Endothelial cell of umbilical vein (primary cell): ENCODE results near the gene PNLIP.
A peak's percentile ranks its signal among the peaks of the same experiment; 100 is the strongest.

Source experiments
- EZH2 ChIP-seq: IDR thresholded peaks from 2 replicates; pipeline ENCODE4 v1.6.1; 2012; ENCODE audit warnings: borderline replicate concordance, low read depth, mild to moderate bottlenecking, moderate library complexity, low read length, inconsistent platforms; ENCODE audit not compliant: severe bottlenecking
- FOS ChIP-seq: IDR thresholded peaks from 2 replicates; pipeline ENCODE4 v1.6.1; 2011; ENCODE audit warnings: mild to moderate bottlenecking, low read length, moderate library complexity, borderline replicate concordance; ENCODE audit not compliant: insufficient read depth
- MYC ChIP-seq: IDR thresholded peaks from one replicate; pipeline ENCODE4 v1.6.1; 2011; ENCODE audit warnings: mild to moderate bottlenecking, low read depth, low read length
- POLR2A ChIP-seq: IDR thresholded peaks from 2 replicates; pipeline ENCODE4 v1.6.1; 2012; ENCODE audit warnings: low read depth, mild to moderate bottlenecking, control low read depth, low read length
- POLR2AphosphoS5 ChIP-seq: IDR thresholded peaks from 2 replicates; pipeline ENCODE4 v1.6.1; 2012; ENCODE audit warnings: low read depth, mild to moderate bottlenecking, control low read depth, low read length, moderate library complexity; ENCODE audit not compliant: insufficient read depth
- TF ChIP-seq, protein P1 (sequence below), 2 donors: IDR thresholded peaks; 1 replicate in 1 of 2; 2 replicates in 1 of 2; pipeline ENCODE4 v1.5.1; 2011; ENCODE audit warnings: low read length in 2 of 2, mild to moderate bottlenecking in 2 of 2, moderate library complexity in 2 of 2, control low read depth in 1 of 2, inconsistent platforms in 1 of 2, low read depth in 1 of 2; ENCODE audit not compliant: insufficient read depth in 1 of 2; ENCODE audit errors: extremely low read depth in 1 of 2
- TF ChIP-seq, protein P2 (sequence below): IDR thresholded peaks from 2 replicates; pipeline ENCODE4 v1.6.1; 2011; ENCODE audit not compliant: insufficient read depth, insufficient read length

DNA sequence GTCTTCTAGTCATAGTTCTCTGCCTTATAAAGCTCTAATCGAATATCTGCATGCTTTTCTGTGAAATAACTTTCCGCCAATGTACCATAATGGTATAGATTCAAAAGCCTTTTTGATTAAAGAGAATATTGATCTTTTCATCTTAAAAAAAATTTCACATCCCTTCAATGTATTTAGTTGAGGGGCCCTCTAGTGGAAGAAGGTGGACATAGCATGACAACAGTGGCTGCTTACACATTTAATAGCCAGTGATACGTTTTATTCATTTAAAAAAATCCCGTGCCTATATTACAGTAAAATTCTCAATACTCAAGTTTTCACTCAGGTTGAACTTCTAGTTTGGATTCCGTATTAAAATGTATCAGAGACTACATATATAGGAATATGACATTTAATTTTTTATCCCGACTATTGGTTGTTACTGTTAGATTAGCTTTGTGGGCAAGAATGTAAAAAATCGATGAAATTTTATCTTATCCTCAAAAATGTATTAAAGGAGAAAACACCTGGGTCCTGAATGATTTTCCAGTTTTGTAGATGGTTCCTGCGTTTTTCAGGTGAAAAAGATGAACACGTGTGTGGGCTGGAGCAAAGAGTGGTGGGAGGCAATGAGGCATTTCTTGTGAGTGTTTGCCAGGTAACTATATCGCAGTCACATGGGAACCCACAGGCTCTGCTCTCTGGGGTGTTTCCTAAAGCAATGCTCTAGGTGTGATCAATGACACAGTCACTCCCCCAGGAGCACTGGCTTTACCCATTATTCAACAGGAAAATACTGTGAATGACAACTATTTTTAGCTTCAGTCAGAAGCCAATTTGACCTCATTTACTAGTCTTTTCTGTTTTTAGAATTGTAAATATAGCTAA, 24.1 kb upstream of the PNLIP start:
- TF ChIP-seq, protein P1, sequence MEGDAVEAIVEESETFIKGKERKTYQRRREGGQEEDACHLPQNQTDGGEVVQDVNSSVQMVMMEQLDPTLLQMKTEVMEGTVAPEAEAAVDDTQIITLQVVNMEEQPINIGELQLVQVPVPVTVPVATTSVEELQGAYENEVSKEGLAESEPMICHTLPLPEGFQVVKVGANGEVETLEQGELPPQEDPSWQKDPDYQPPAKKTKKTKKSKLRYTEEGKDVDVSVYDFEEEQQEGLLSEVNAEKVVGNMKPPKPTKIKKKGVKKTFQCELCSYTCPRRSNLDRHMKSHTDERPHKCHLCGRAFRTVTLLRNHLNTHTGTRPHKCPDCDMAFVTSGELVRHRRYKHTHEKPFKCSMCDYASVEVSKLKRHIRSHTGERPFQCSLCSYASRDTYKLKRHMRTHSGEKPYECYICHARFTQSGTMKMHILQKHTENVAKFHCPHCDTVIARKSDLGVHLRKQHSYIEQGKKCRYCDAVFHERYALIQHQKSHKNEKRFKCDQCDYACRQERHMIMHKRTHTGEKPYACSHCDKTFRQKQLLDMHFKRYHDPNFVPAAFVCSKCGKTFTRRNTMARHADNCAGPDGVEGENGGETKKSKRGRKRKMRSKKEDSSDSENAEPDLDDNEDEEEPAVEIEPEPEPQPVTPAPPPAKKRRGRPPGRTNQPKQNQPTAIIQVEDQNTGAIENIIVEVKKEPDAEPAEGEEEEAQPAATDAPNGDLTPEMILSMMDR (IDR thresholded peaks at IDR 0.05; ENCODE audit: extremely low read depth in 1 of 2, insufficient read depth in 1 of 2, low read depth in 1 of 2, low read length in 2 of 2) = peak; percentile 35 to 56
- TF ChIP-seq POLR2AphosphoS5 (no peak), POLR2A (no peak), EZH2 (no peak), MYC (no peak), FOS (no peak)
- TF ChIP-seq, protein P2, sequence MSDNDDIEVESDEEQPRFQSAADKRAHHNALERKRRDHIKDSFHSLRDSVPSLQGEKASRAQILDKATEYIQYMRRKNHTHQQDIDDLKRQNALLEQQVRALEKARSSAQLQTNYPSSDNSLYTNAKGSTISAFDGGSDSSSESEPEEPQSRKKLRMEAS = no peak
